B cell (primary cell): ENCODE results near the gene MED26.

Experiments used
- EZH2 ChIP-seq: IDR thresholded peaks from 2 replicates; pipeline ENCODE4 v1.6.1; 2012; ENCODE audit warnings: borderline replicate concordance, low read depth, mild to moderate bottlenecking, moderate library complexity, low read length; ENCODE audit not compliant: insufficient read depth, poor library complexity, severe bottlenecking
- TF ChIP-seq, protein P1 (sequence below): fragments of 200-600 bp; IDR thresholded peaks from one replicate; pipeline ENCODE4 v1.8.0; 2022; ENCODE audit warnings: antibody characterized with exemption, mild to moderate bottlenecking

DNA sequence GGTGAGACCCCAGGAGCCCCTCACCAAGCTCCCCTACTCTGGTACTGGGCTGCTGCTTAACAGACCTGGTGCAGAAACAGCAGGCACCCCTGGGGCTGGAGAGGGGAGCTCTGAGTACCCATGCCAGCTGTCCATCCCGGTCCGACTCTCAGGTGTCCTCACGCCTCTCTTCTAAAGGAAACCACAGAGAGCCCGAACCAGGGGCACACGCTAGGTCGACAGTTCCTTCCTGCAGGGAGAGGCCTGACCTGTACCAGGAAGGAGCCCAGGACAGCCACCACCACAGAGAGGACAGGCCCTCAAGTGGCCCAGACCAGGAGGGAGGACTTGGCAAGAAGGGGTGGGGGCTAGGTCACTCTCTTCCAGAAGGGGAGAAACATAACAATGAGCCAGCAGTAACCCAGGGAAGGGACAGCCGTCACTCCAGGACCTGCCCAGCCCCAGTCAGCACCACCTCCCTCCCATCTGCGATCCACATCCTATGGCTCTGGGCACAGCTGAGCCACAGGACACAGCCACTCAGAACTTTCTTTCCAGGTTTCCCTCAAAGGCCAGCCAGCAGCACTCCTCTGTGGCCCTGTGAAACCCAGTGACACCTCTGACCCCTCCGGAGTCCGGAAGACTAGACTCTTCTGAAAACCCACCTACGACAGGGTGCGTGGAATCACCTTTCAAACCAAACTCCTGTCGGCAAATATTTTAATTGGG is 42.8 kb downstream of the MED26 start:
- TF ChIP-seq, protein P1, sequence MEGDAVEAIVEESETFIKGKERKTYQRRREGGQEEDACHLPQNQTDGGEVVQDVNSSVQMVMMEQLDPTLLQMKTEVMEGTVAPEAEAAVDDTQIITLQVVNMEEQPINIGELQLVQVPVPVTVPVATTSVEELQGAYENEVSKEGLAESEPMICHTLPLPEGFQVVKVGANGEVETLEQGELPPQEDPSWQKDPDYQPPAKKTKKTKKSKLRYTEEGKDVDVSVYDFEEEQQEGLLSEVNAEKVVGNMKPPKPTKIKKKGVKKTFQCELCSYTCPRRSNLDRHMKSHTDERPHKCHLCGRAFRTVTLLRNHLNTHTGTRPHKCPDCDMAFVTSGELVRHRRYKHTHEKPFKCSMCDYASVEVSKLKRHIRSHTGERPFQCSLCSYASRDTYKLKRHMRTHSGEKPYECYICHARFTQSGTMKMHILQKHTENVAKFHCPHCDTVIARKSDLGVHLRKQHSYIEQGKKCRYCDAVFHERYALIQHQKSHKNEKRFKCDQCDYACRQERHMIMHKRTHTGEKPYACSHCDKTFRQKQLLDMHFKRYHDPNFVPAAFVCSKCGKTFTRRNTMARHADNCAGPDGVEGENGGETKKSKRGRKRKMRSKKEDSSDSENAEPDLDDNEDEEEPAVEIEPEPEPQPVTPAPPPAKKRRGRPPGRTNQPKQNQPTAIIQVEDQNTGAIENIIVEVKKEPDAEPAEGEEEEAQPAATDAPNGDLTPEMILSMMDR = no peak
- no peak for TF ChIP-seq EZH2
